Putamen (tissue), 1 donor: ENCODE data around the gene BTBD19.

Experiments
- DNase-seq: peaks from one replicate; pipeline ENCODE4 v3.0.0-alpha.2; 2016; ENCODE audit warnings: low spot score

The BTBD19 gene

DNA sequence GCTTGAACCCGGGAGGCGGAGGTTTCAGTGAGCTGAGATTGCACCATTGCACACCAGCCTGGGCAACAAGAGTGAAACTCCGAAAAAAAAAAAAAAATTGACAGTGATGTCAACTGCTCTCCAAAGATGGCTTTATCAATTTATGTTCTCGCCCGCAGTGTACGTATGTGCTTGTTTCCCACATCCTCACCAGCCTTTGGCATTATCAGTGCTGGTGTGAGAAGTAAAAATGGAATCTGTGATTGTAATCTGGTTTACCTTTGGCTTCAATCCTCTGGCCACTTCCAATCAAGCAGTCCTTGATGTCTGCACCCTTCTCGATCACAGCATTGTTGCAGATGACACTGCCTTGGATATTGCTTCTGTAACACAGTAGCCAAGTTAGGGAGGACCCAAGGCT is 49.1 kb downstream of the BTBD19 start:
- no peak for DNase-seq

DNA sequence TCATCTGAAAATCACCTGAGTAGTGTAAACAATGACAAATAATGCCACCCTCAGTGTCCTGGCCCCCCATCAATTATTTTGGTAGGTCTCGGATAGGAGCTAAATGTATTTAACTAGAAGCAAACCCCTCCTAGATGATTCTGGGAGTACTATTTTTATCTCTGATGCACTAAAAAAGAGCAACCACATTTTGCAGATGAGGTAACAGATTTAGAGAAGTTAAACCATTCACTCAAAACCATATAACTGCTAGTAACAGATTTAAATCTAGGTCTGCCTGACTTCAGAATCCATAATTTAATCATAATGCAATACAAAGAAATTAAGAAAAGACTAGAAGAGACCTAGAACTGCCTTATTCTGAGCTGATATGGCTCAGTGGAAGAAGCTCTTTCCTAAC is 52.0 kb downstream of the BTBD19 start:
- no peak for DNase-seq

- DNase-seq: no peak
Observed at GRCh38 chr1:44860891-44861425, 52.6 kb downstream of the BTBD19 start.

GRCh38 chr1:44862829-44863401 is 54.6 kb downstream of the BTBD19 start:
- DNase-seq: no peak
